SK-N-SH (cell line): Measurements from ENCODE around the gene COBLL1. TPM values are rescaled to one million over a fixed set of nuclear protein-coding genes. Genes with fewer than 3 reads are reported as not detected.
A peak's percentile ranks its signal among the peaks of the same experiment; 100 is the strongest.

ENCODE experiments used
- CTCF ChIA-PET: fragments of 300-600, 350-600 bp; formaldehyde crosslinking; extraction: SDS; loops from one replicate; lab custom pipeline; 2021; lab: Yijun Ruan, JAX
- POLR2A ChIA-PET: fragments of 350-600 bp; sonication (Branson Sonifier 250); formaldehyde crosslinking; extraction: SDS; loops from one replicate; lab custom pipeline; 2020; ENCODE audit warnings: antibody characterized with exemption, inconsistent platforms; lab: Yijun Ruan, JAX
- DNase-seq: peaks from one replicate; pipeline ENCODE4 v3.0.0; 2012
- H2AFZ ChIP-seq: fragments of 200-600 bp; sonication (generic); 2 replicates; pipeline ENCODE4 v1.8.1; 2016; ENCODE audit warnings: antibody characterized with exemption, mild to moderate bottlenecking, low read depth
- H3F3A ChIP-seq: fragments of 200-600 bp; sonication (generic); replicated peaks from 2 replicates; pipeline ENCODE3; 2016; ENCODE audit warnings: antibody characterized with exemption, mild to moderate bottlenecking; ENCODE audit not compliant: insufficient read depth
- H3K27ac ChIP-seq, 2 experiments: fragments of 200-500 bp in 1 of 2; fragments of 200-600 bp in 1 of 2; sonication (Bioruptor generic) in 1 of 2; sonication (generic), shearing (Covaris generic) in 1 of 2; 2 replicates each; pipeline versions ENCODE4 v1.5.1 to v1.6.1; 2014 to 2016; ENCODE audit warnings: low read depth in 2 of 2, inconsistent platforms in 1 of 2, low read length in 1 of 2, mild to moderate bottlenecking in 1 of 2, mixed read lengths in 1 of 2
- H3K27me3 ChIP-seq: fragments of 200-600 bp; sonication (generic), shearing (Covaris generic); 2 replicates; pipeline ENCODE4 v1.6.1; 2016; ENCODE audit warnings: mixed run types; ENCODE audit not compliant: insufficient read depth
- H3K36me3 ChIP-seq, 2 experiments: fragments of 200-500 bp in 1 of 2; fragments of 200-600 bp in 1 of 2; sonication (Bioruptor generic) in 1 of 2; sonication (generic) in 1 of 2; replicated peaks in 1 of 2; 2 replicates each; pipeline versions ENCODE3 to v1.5.1; 2014 to 2016; ENCODE audit warnings: low read length in 1 of 2, mild to moderate bottlenecking in 1 of 2; ENCODE audit not compliant: insufficient read depth in 2 of 2, control insufficient read depth in 1 of 2
- H3K4me1 ChIP-seq, 2 experiments: fragments of 200-500 bp in 1 of 2; fragments of 200-600 bp in 1 of 2; sonication (Bioruptor generic) in 1 of 2; sonication (generic), shearing (Covaris generic) in 1 of 2; 2 replicates each; pipeline versions ENCODE4 v1.5.1 to v1.6.1; 2014 to 2016; ENCODE audit warnings: low read depth in 1 of 2, low read length in 1 of 2, mixed run types in 1 of 2; ENCODE audit not compliant: insufficient read depth in 2 of 2, control insufficient read depth in 1 of 2
- H3K4me2 ChIP-seq: fragments of 200-600 bp; sonication (generic), shearing (Covaris generic); 2 replicates; pipeline ENCODE4 v1.6.1; 2017; ENCODE audit warnings: mixed run types
- H3K4me3 ChIP-seq, 2 experiments: fragments of 200-500 bp in 1 of 2; fragments of 200-600 bp in 1 of 2; sonication (Bioruptor generic) in 1 of 2; sonication (generic), shearing (Covaris generic) in 1 of 2; 2 replicates each; pipeline versions ENCODE4 v1.5.1 to v1.8.1; 2014 to 2016; ENCODE audit warnings: low read depth in 2 of 2, inconsistent platforms in 1 of 2, low read length in 1 of 2, mild to moderate bottlenecking in 1 of 2, mixed read lengths in 1 of 2, moderate library complexity in 1 of 2
- H3K79me2 ChIP-seq: fragments of 200-600 bp; sonication (generic); 2 replicates; pipeline ENCODE4 v1.8.1; 2017; ENCODE audit warnings: mild to moderate bottlenecking; ENCODE audit not compliant: insufficient read depth
- H3K9ac ChIP-seq: fragments of 200-600 bp; sonication (generic); 2 replicates; pipeline ENCODE4 v1.6.1; 2017; ENCODE audit warnings: mixed run types
- H3K9me2 ChIP-seq: fragments of 200-600 bp; sonication (generic); 2 replicates; pipeline ENCODE4 v1.6.1; 2017; ENCODE audit warnings: mixed run types
- H3K9me3 ChIP-seq: fragments of 200-600 bp; sonication (generic); 2 replicates; pipeline ENCODE4 v1.6.1; 2017; ENCODE audit warnings: mixed run types, mild to moderate bottlenecking, moderate library complexity
- H4K20me1 ChIP-seq: fragments of 200-600 bp; sonication (generic); 2 replicates; pipeline ENCODE4 v1.6.1; 2017; ENCODE audit warnings: mild to moderate bottlenecking, mixed run types; ENCODE audit not compliant: insufficient read depth
- CHD2 ChIP-seq: fragments of 150-350 bp; IDR thresholded peaks from 2 replicates; pipeline ENCODE4 v1.6.1; 2018; ENCODE audit warnings: low read length; ENCODE audit not compliant: partially characterized antibody
- EP300 ChIP-seq, 2 experiments: IDR thresholded peaks; 2 replicates each; pipeline versions ENCODE4 v1.4.0 to v1.6.1; 2012; ENCODE audit warnings: borderline replicate concordance in 1 of 2, low read depth in 1 of 2, low read length in 1 of 2
- FOXJ3 ChIP-seq: sonication (generic); formaldehyde crosslinking; IDR thresholded peaks from 2 replicates; pipeline ENCODE4 v1.5.1; 2020; ENCODE audit warnings: mild to moderate bottlenecking, missing genetic modification reagents
- FOXM1 ChIP-seq: IDR thresholded peaks from 2 replicates; pipeline ENCODE4 v1.4.0; 2012; ENCODE audit warnings: low read depth, mild to moderate bottlenecking
- MEF2A ChIP-seq: IDR thresholded peaks from 2 replicates; pipeline ENCODE4 v1.4.0; 2012; ENCODE audit warnings: low read depth, borderline replicate concordance
- POLR2AphosphoS5 ChIP-seq: IDR thresholded peaks from 2 replicates; pipeline ENCODE4 v1.6.1; 2012; ENCODE audit warnings: low read depth, low read length
- RCOR1 ChIP-seq: fragments of 150-350 bp; IDR thresholded peaks from 2 replicates; pipeline ENCODE4 v1.6.1; 2017; ENCODE audit warnings: antibody characterized with exemption, low read length
- SMC3 ChIP-seq: IDR thresholded peaks from 2 replicates; pipeline ENCODE4 v1.6.1; 2012; ENCODE audit warnings: low read depth, low read length, improper control_type of control experiment
- TEAD4 ChIP-seq: IDR thresholded peaks from 2 replicates; pipeline ENCODE4 v1.4.0; 2012; ENCODE audit warnings: mild to moderate bottlenecking, borderline replicate concordance; ENCODE audit not compliant: insufficient read depth
- YY1 ChIP-seq: IDR thresholded peaks from 2 replicates; pipeline ENCODE4 v1.4.0; 2012; ENCODE audit warnings: low read depth, mild to moderate bottlenecking
- WGBS: methylation state at CpG from one replicate; pipeline ENCODE4 v1.1.6; 2017; ENCODE audit warnings: low lambda C conversion rate; 5-methylcytosine and 5-hydroxymethylcytosine counted together
- polyA plus RNA-seq, 3 experiments: library from polyadenylated mRNA; depleted of rRNA; stranded (reverse); fragments of >200 nt; gene quantifications; 2 replicates each; pipeline ENCODE4 v1.2.3, GENCODE V29; 2012
- TF ChIP-seq, protein P1 (sequence below): IDR thresholded peaks from 2 replicates; pipeline ENCODE4 v1.4.0; 2012; ENCODE audit warnings: low read depth
- TF ChIP-seq, protein P2 (sequence below): IDR thresholded peaks from 2 replicates; pipeline ENCODE4 v1.4.0; 2012; ENCODE audit warnings: low read depth, borderline replicate concordance
- TF ChIP-seq, protein P3 (sequence below): IDR thresholded peaks from 2 replicates; pipeline ENCODE4 v1.6.1; 2012; ENCODE audit warnings: mild to moderate bottlenecking, low read depth, low read length, moderate library complexity
- TF ChIP-seq, protein P4 (sequence below): IDR thresholded peaks from 2 replicates; pipeline ENCODE4; 2012

Gene COBLL1
- polyA plus RNA-seq, 1 of the 3 experiments (the other 2 are of a cell fraction) = 3.1 TPM

DNA sequence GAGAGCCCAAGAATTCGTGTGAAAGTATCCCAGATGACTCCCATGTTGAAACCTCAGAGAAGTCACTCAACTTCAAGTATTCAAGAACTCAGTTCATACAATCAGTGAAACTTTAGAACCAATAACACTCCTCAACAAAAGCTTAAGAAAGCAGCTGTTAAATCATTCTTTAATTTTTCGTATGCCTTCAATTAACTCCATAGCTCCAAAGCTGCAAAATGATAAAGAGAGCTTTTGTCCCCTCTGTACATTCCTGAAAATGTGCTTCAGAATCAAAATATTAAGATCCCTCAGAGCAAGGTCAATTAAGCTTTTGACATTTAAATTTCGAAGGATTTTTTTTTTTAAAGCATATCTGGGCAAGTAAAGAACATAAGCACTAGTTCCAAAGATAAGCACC is 4.7 kb downstream of the COBLL1 start:
- no peak for DNase-seq
- peaks cover 5 to 10% of the 10 kb centered on the region in 2 experiments; a peak in 2 of 4 replicates for H3K4me1 ChIP-seq
- H3K4me3 ChIP-seq = no peak overlapping the region
- peaks cover 10% of the 10 kb centered on the region for H3F3A ChIP-seq
- no peak for TF ChIP-seq FOXM1
- TF ChIP-seq FOXJ3 (CRISPR knock-in tag) = no peak
- TF ChIP-seq, protein P1, sequence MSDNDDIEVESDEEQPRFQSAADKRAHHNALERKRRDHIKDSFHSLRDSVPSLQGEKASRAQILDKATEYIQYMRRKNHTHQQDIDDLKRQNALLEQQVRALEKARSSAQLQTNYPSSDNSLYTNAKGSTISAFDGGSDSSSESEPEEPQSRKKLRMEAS = no peak
- TF ChIP-seq MEF2A = no peak
- TF ChIP-seq, protein P2, sequence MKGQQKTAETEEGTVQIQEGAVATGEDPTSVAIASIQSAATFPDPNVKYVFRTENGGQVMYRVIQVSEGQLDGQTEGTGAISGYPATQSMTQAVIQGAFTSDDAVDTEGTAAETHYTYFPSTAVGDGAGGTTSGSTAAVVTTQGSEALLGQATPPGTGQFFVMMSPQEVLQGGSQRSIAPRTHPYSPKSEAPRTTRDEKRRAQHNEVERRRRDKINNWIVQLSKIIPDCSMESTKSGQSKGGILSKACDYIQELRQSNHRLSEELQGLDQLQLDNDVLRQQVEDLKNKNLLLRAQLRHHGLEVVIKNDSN = no peak
- no peak for TF ChIP-seq SMC3
- TF ChIP-seq POLR2AphosphoS5 = no peak
- TF ChIP-seq, protein P3, sequence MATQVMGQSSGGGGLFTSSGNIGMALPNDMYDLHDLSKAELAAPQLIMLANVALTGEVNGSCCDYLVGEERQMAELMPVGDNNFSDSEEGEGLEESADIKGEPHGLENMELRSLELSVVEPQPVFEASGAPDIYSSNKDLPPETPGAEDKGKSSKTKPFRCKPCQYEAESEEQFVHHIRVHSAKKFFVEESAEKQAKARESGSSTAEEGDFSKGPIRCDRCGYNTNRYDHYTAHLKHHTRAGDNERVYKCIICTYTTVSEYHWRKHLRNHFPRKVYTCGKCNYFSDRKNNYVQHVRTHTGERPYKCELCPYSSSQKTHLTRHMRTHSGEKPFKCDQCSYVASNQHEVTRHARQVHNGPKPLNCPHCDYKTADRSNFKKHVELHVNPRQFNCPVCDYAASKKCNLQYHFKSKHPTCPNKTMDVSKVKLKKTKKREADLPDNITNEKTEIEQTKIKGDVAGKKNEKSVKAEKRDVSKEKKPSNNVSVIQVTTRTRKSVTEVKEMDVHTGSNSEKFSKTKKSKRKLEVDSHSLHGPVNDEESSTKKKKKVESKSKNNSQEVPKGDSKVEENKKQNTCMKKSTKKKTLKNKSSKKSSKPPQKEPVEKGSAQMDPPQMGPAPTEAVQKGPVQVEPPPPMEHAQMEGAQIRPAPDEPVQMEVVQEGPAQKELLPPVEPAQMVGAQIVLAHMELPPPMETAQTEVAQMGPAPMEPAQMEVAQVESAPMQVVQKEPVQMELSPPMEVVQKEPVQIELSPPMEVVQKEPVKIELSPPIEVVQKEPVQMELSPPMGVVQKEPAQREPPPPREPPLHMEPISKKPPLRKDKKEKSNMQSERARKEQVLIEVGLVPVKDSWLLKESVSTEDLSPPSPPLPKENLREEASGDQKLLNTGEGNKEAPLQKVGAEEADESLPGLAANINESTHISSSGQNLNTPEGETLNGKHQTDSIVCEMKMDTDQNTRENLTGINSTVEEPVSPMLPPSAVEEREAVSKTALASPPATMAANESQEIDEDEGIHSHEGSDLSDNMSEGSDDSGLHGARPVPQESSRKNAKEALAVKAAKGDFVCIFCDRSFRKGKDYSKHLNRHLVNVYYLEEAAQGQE = no peak
- no peak for TF ChIP-seq TEAD4
- TF ChIP-seq RCOR1 = no peak
- no peak for TF ChIP-seq EP300 (IDR thresholded peaks at IDR 0.05; ENCODE audit: borderline replicate concordance in 1 of 2, low read depth in 1 of 2, low read length in 1 of 2)
- no peak for TF ChIP-seq YY1
- no peak for TF ChIP-seq CHD2
- H3K9me3 ChIP-seq = no peaks in the 10 kb centered on the region
- ChIA-PET CTCF (interaction anchor here (0.9 kb wide), 1 partner anchor 99 kb away, joined by 4 read pairs; no protein-coding TSS in a partner anchor), POLR2A (no interaction called here)
- no peaks in the 10 kb centered on the region for H3K36me3 ChIP-seq
- no peak overlapping the region for H3K4me2 ChIP-seq
- H3K9me2 ChIP-seq = no peaks in the 10 kb centered on the region
- H2AFZ ChIP-seq = 0 out of 2 replicates have a peak overlapping the region, but pooled peaks have one; percentile 37
- H3K9ac ChIP-seq = no peak overlapping the region
- H3K79me2 ChIP-seq = peaks cover 13% of the 10 kb centered on the region
- H3K27ac ChIP-seq = no peak overlapping the region
- H4K20me1 ChIP-seq = no peaks in the 10 kb centered on the region
- WGBS = 91% methylated on average over 3 of the region's 3 CpGs
- no peaks in the 10 kb centered on the region for H3K27me3 ChIP-seq

DNA sequence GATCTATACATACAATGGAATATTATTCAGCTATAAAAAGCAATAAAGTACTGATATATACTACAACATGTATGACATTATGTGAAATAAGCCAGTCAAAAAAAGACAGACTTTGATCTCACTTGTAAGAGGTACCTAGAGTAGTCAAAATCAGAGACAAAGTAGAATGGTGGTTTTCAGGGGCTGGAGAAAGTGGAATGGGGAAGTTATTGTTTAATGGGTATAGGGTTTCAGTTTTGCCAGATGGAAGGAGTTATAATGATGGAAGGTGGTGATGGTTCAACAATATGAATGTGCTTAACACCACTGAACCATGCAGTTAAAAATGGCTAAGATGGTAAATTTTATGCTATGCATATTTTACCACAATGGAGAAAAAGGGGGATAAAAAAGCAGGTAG is 6.3 kb downstream of the COBLL1 start:
- ChIA-PET POLR2A (no interaction called here), CTCF (interaction anchor here (1.0 kb wide), 1 partner anchor 78 kb away, joined by 3 read pairs; no protein-coding TSS in a partner anchor)
- no peaks in the 10 kb centered on the region for H3K9me2 ChIP-seq
- DNase-seq = no peak
- TF ChIP-seq, protein P4, sequence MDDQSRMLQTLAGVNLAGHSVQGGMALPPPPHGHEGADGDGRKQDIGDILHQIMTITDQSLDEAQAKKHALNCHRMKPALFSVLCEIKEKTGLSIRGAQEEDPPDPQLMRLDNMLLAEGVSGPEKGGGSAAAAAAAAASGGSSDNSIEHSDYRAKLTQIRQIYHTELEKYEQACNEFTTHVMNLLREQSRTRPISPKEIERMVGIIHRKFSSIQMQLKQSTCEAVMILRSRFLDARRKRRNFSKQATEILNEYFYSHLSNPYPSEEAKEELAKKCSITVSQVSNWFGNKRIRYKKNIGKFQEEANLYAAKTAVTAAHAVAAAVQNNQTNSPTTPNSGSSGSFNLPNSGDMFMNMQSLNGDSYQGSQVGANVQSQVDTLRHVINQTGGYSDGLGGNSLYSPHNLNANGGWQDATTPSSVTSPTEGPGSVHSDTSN = no peak
- H3K4me2 ChIP-seq = no peak overlapping the region
- H3K9ac ChIP-seq = no peak overlapping the region
- H4K20me1 ChIP-seq = no peaks in the 10 kb centered on the region
- H3K4me3 ChIP-seq = no peak overlapping the region
- H3K9me3 ChIP-seq = no peaks in the 10 kb centered on the region
- H3K4me1 ChIP-seq = peaks cover 1 to 10% of the 10 kb centered on the region in 2 experiments; a peak in 2 of 4 replicates
- no peaks in the 10 kb centered on the region for H3K27me3 ChIP-seq
- peaks cover 18% of the 10 kb centered on the region for H3K79me2 ChIP-seq
- no peak overlapping the region for H3K27ac ChIP-seq
- peaks cover 10% of the 10 kb centered on the region for H3F3A ChIP-seq
- H3K36me3 ChIP-seq = no peaks in the 10 kb centered on the region
- H2AFZ ChIP-seq = no peak overlapping the region
